ENCODE data around the gene RAB1A.
A peak's percentile ranks its signal among the peaks of the same experiment; 100 is the strongest.

RAB1A gene

GRCh38 chr2:65043001-65043400 lies 86.9 kb downstream of the RAB1A start:
- TF ChIP-seq CTCF (IDR thresholded peaks at IDR 0.05; ENCODE audit: extremely low read depth, insufficient read depth, missing control alignments) = no peak
- in situ Hi-C loops (cut with MboI; ENCODE audit: low pct_unique_long_range_greater_than_20kb, low sequenced_read_pairs, unreplicated experiment) = loop anchor here (25.0 kb wide), 3 partner anchors 131 to 706 kb away; no protein-coding TSS in a partner anchor
- no peak for DNase-seq (ENCODE audit: low spot score)

- peak; percentile 64 for DNase-seq (ENCODE audit: low spot score)
- in situ Hi-C loops (cut with MboI; ENCODE audit: low pct_unique_long_range_greater_than_20kb, low sequenced_read_pairs, unreplicated experiment) = loop anchor here (25.0 kb wide), 3 partner anchors 128 to 703 kb away; no protein-coding TSS in a partner anchor
- TF ChIP-seq CTCF (IDR thresholded peaks at IDR 0.05; ENCODE audit: extremely low read depth, insufficient read depth, missing control alignments) = peak; percentile 85
These were observed 89.3 kb downstream of the RAB1A start for GRCh38 chr2:65040400-65041261.

- no peak for TF ChIP-seq CTCF (IDR thresholded peaks at IDR 0.05; ENCODE audit: extremely low read depth, insufficient read depth, missing control alignments)
- DNase-seq (ENCODE audit: low spot score) = no peak
- in situ Hi-C loops (cut with MboI; ENCODE audit: low pct_unique_long_range_greater_than_20kb, low sequenced_read_pairs, unreplicated experiment) = loop anchor here (25.0 kb wide), 3 partner anchors 127 to 702 kb away; no protein-coding TSS in a partner anchor
These were observed 90.3 kb downstream of the RAB1A start for GRCh38 chr2:65039640-65040039.

- DNase-seq (ENCODE audit: low spot score) = no peak
- TF ChIP-seq CTCF (IDR thresholded peaks at IDR 0.05; ENCODE audit: extremely low read depth, insufficient read depth, missing control alignments) = no peak
- in situ Hi-C loops (cut with MboI; ENCODE audit: low pct_unique_long_range_greater_than_20kb, low sequenced_read_pairs, unreplicated experiment) = loop anchor here (25.0 kb wide), 3 partner anchors 125 to 700 kb away; no protein-coding TSS in a partner anchor
These were observed 92.7 kb downstream of the RAB1A start for GRCh38 chr2:65037178-65037577.

All from GM13977 (cell line).